Hematopoietic multipotent progenitor cell treated with erythropoietin and hydrocortisone succinate and interleukin-3 and kit ligand, for 6 days (in vitro differentiated cells): ENCODE measurements around the gene TWIST2.

Experiments used
- DNase-seq: peaks from one replicate; pipeline ENCODE4 v3.0.0-alpha.2; 2015

Gene TWIST2

DNA sequence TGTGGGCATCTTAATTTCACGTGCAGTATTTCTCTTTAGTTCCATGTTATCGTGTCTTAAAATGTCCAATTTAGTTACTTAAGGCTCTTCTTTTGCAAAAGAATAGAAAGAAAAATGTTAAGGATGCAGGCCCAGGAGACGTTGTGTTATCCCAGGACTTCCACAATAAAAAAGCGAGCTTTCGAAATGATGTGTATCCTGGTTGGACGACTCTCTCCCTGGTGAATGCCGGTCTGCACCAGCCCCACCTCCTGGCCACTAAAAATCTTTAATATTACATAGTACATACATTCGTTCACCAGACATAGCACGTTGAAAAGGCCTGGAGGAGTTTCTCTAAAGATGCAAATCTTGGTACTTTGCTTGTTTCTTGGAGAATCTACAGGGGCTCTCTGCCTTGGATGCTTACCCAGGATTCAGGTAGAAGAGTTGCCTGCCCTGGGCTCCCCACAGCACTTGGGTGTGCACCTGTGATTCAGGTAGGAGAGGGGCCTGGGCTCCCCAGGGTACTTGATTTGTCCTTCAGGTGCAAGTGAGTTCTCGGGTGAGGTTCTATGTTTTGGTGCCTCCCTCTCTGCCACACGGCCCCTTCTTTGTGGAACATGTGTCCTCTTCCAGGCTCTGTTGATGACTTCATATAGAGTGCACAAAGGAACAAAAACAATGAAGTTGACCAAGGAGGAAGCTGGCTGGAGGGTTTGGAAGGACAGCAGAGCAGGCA, 26.6 kb downstream of the TWIST2 start:
- no peak for DNase-seq

DNA sequence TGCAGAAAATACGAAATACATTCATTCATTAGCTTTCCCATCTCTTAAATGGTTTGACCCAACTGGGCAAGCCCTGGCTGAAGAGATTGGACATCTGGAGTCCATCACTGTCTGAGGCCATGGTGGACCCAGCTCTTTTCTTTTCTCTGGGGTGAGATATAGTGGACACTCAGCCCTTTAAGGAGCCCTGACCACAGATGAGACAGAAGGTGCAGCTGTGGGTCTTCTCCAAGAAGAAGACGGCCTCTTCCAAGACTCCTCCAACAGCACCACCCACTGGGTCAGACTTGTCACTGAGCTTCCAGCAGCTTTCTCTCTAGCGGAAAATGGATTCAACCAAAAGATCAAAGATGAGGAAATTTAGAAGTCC, 27.2 kb downstream of the TWIST2 start:
- no peak for DNase-seq

DNA sequence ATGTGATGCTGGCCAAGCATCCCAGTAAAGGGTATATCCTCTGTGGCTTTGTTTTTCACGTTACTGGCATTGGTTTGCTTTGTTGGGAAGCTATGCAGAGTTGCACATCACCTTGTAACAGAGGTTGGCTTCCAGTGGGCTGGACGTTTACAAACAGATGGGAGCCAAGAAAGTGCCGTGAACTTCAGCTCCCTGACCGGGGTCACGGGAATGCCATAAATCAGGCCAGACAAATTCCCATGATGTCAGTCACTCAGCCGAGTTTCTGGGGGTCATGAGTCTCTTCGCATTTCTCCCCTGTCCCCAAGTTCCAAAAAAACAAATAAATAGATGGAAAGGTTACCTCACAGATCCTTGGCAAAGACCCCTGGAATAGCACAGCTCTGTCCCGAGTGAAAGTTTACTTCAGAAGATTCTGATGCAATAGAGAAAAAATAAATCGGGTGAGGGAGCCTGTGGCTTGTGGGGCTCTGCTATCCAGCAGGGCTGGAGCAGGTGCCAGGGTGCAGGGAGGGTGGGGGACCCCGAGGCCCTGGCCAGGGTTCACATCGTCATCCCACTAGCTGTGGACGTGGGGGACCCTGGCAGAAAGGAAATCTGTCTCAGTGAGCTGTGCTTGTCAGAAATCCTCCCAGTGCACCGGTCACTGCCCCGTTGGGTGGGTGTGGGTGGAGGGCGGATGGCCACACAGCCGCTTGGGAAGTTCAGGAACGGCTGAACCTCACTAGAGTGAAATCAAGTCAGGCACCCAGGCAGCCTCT, 27.8 kb downstream of the TWIST2 start:
- no peak for DNase-seq

DNA sequence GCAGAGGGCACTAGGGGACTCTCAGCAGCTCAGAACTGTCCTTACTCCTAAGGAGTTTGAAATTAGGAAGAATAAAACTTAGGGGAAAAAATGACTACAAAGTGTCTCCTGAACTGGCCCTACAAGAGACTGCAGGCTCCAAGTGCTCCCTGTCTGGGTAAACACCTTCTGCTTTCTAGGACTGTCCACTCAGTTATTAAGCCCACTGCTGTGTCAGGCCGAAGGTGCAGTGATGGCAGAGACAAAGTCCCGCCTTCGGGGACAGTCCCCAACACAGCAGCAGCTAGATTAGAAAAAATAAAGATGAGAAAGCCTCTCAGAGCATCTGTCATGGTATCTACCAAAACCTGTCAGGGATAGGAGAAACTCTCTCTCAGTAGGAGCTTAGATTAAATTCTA, 28.3 kb downstream of the TWIST2 start:
- no peak for DNase-seq

- no peak for DNase-seq
Observed at GRCh38 chr2:238878051-238878735, 30.3 kb downstream of the TWIST2 start.

- no peak for DNase-seq
Observed at GRCh38 chr2:238879043-238879442, 31.2 kb downstream of the TWIST2 start.

DNA sequence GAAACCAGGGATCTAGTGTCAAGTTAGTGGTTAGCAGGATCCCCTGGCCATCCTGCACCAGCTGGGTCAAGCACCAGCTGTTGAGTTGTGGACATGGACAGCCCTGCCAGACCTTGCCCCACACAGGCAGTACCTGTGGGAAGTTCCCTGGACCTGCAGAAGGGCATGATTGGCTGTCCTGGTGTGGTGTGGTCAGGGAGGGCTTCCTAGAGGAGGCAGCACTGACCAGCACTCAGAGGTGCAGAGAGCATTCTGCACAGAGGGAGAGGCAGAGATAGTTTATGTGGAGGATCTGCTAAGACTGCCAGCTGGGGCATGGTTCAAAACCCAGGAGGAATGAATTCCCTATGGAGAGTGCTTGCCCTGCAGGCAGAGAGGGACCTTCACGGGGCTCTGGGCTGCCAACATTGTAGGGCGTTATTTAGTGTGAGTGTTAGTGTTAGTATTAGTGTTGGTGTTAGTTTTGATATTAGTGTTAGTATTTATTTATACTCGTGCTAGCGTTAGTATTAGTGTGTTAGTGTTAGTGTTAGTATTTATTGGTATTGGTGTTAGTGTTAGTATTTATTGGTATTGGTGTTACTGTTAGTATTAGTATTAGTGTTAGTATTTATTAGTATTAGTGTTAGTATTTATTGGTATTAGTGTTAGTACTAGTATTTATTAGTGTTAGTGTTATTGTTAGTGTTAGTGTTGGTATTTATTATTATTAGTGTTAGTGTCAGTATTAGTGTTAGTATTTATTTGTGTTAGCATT, 31.9 kb downstream of the TWIST2 start:
- DNase-seq, result peak; percentile 11

- peak; percentile 5 for DNase-seq
Observed at GRCh38 chr2:238881353-238882081, 33.6 kb downstream of the TWIST2 start.

DNA sequence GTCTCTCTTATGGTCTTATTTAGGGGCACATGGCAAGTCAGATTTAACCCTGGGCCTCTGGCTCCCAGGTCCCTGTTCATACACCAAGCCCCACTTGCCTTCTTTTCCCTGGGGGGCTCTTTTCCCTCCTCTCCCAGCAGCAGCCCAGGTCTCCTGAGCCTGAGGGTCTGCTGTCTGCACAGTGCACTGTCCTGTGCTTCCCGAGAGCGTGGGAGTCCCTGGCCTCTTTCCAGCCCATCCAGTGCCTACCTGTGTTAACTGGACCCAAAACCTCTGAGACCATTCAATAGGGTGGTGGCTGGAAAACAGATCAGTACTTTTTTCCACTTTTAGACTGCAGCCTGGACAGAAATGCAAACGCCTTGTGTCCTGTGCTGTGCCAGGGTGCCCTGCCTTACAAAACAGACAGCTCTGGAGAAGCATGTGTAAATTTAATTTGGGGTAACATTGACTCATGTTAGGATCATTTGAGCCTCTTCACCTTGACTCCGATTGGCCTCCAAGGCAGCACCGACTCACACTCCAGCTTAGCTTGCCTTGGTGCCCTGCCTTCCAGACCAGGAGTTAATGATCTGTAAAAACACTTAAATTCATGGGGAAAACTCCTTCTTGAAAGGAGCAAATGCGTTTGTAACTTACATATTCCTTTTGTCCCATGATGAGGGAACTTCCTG, 34.3 kb downstream of the TWIST2 start:
- no peak for DNase-seq

DNA sequence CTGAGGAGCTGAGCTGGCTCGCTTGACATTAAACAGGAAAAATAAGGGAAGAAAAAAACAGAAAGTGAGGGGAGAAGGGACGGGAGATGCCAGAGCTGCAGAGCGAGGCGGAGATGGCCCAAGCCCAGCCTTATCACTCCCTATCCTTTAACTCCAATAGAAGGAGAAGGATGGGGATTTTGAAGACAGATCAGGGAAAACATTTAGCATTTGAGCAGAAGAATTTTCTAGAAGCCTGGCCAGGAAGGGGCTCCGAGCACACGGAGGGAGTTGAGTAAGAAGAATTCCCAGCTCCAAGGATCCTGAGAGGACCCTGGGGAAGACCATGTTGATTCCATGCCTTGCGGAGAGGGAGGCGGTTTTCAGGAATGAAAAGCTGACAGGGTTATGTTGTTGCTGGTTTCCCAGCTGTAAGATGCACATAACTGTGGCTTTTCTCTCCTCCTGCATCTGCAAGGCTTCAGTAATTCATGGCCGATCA, 35.6 kb downstream of the TWIST2 start:
- DNase-seq, result no peak

DNA sequence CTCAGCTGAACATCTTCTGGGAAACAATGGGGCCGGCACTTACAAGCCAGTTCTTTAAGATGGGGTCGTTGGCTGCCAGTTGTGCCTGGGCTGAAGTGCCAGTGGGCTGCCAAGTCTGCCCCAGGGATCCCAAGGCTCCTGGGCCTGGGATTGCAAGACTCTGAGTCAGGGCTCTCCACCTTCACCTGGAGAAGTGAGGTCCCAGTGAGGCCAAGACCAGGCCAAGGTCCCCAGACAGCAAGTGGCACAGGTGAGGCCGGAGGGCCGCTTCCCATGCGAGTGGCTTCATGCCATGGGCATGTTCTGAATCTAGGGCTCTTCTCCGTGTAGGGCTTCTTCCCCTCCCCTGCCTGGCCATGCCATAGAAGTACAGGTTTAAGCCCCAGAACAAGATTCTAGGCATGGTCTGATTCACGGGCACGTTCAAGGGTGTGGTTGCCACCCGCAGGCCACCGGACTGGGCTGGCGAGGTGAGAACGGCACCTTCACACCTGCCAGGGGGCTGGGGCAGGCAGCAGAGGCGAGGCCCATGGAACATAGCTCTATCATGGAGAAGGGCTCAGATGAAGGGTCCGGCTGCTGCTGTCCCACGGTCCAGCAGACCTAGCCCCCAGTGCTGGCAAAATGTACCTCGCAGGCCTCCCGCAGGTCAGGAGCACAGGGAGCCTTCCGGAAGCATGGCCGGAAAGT, 36.4 kb downstream of the TWIST2 start:
- DNase-seq, result no peak

- no peak for DNase-seq
Observed at GRCh38 chr2:238884812-238885408, 37.0 kb downstream of the TWIST2 start.

DNA sequence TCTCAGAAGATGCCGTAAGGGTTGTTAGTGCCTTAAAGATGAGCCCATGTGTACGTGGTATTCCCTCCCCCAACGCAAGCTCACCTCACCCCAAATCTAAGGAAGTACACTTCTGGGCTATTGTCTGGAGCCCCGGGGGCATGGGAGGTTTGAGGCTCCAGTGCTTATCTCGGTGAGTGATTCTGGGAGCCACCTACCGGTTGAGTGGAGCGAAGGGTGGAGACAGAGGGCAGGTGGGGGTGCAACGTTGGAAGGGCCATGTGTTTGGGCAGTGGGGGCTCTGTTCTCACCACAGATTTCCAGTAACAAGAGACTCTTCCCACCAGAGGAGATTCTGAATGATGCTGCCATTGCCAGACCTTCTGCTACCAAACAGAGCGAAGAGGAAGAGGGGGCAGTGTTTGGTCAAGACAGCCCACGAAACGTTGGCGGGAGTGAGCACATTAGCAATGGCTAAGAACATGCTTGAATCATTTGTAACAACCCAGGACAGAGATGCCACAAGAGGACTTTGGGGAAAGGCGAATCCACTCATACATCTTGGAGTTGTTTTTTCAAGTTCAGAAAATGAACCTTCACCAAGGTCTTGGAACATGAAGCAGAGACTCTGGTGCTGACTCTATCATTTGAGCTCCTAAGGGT, 38.7 kb downstream of the TWIST2 start:
- DNase-seq, result no peak

GRCh38 chr2:238887616-238888015, 39.7 kb downstream of the TWIST2 start:
- no peak for DNase-seq

DNA sequence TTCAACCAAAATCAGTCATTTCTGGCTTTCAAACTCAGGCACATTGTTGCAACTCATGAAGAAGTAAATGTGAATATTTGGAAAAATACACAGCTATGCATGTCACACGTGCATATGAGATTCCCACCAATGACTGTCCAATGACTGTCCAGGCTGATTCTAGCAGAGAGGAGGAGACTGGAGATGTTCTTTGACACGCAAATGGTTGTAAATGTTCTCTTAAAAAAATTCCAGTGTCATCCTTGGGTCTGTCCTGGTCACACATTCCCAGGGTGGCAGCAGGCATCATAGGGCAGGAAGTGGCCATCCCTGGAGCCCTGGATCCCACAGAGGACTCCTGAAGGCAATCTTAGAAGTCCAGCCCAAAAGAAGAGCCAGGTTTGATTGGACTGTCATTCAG, 40.9 kb downstream of the TWIST2 start:
- DNase-seq, result no peak

DNA sequence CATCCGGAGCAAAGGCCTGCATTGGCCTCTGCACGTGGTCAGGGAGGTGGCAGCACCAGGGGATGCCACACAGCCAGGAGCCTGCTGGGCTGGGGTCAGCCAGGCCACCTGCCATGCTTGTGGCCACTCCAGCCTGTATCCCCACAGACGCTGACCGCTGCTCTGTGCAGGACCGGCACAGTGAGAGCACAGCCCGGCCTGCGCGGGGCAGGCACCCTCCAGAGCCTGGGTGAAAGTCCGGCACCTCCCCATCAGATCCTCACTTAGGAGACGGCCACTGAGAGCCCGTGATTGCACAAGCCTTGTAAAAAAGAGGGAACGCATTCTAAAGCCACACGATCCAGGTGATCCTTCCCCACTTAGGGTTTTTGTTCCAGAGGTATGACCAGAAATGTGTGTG, 42.2 kb downstream of the TWIST2 start:
- no peak for DNase-seq

- no peak for DNase-seq
Observed at GRCh38 chr2:238890618-238891456, 43.0 kb downstream of the TWIST2 start.

DNA sequence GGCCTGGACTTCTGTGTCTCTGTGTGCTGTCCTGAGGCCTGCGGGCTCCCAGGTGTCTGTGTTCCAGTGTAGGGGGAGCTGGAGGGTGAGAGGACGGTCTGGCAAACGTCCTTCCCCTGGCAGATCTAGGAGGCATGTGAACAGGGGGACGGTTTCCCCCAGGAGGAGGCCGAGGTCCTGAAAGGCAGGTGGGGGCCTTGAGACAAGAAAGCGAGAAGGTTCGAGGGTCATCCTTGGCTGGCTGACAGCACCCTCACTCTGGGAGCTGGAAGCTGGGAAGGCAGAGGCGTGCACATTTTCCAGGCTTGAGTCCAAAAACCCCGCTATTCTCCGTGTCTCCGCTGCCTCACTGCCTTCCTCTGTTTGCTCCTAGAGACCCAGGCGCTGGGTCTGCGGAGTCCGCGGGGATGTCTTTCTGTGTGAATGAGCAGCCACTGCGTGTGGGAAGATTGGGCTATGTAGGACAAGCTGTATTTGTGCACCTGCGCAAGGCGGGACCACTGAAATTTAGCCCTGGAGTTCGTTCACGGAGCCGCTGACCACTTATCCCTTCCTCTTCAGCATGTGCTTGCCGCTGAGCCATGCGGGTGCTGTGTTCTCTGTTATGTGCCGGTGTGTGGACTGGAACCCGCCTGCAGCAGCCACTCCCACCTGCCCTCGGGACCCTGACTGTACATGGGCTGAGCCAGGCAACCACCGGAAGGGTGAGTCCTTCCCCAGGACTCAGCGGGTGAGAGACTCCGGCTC, 43.7 kb downstream of the TWIST2 start:
- DNase-seq, result no peak

- DNase-seq, result no peak
Observed at GRCh38 chr2:238892204-238892500, 44.3 kb downstream of the TWIST2 start.
